ENCODE measurements around the gene LRRIQ3. TPM values are rescaled to one million over a fixed set of nuclear protein-coding genes. Genes with fewer than 3 reads are reported as not detected.

Gene LRRIQ3
- total RNA-seq, 2 donors from 2014 or later, result 0.16 to 0.74 TPM

- no peaks in the 10 kb centered on the region for H3K27me3 ChIP-seq
- H3K9ac ChIP-seq (ENCODE audit: low read depth in 2 of 2, low read length in 2 of 2), result no peak overlapping the region
- H3K27ac ChIP-seq, result no peak overlapping the region
- no peaks in the 10 kb centered on the region for H3K36me3 ChIP-seq
- H3K4me1 ChIP-seq, result no peaks in the 10 kb centered on the region
- intact Hi-C loops (cut with DNase I), result no loop called here
- no peak for TF ChIP-seq CTCF (IDR thresholded peaks at IDR 0.05)
- H3K4me3 ChIP-seq, result no peak overlapping the region
- DNase-seq, result no peak
- no peaks in the 10 kb centered on the region for H3K9me3 ChIP-seq
These were observed 147.6 kb downstream of the LRRIQ3 start for GRCh38 chr1:74050386-74050785.

GRCh38 chr1:74038042-74038441 is 159.9 kb downstream of the LRRIQ3 start:
- Histone ChIP-seq H3K9ac (ENCODE audit: low read depth in 2 of 2, low read length in 2 of 2) (no peak overlapping the region), H3K27me3 (no peaks in the 10 kb centered on the region), H3K36me3 (no peaks in the 10 kb centered on the region), H3K4me1 (no peaks in the 10 kb centered on the region), H3K9me3 (no peaks in the 10 kb centered on the region), H3K4me3 (no peak overlapping the region), H3K27ac (no peak overlapping the region)
- DNase-seq, result no peak
- TF ChIP-seq CTCF (IDR thresholded peaks at IDR 0.05), result no peak
- intact Hi-C loops (cut with DNase I), result no loop called here

GRCh38 chr1:74012583-74012982 is 185.4 kb downstream of the LRRIQ3 start:
- no peak for DNase-seq
- H3K9me3 ChIP-seq, result no peaks in the 10 kb centered on the region
- no peak overlapping the region for H3K9ac ChIP-seq (ENCODE audit: low read depth in 2 of 2, low read length in 2 of 2)
- H3K27ac ChIP-seq, result no peak overlapping the region
- no peaks in the 10 kb centered on the region for H3K4me1 ChIP-seq
- H3K27me3 ChIP-seq, result no peaks in the 10 kb centered on the region
- H3K4me3 ChIP-seq, result no peak overlapping the region
- intact Hi-C loops (cut with DNase I), result no loop called here
- H3K36me3 ChIP-seq, result no peaks in the 10 kb centered on the region
- TF ChIP-seq CTCF (IDR thresholded peaks at IDR 0.05), result no peak

- no peaks in the 10 kb centered on the region for H3K9me3 ChIP-seq
- DNase-seq, result no peak
- no peak for TF ChIP-seq CTCF (IDR thresholded peaks at IDR 0.05)
- H3K27ac ChIP-seq, result no peak overlapping the region
- no peak overlapping the region for H3K4me3 ChIP-seq
- H3K36me3 ChIP-seq, result no peaks in the 10 kb centered on the region
- intact Hi-C loops (cut with DNase I), result no loop called here
- no peaks in the 10 kb centered on the region for H3K27me3 ChIP-seq
- H3K9ac ChIP-seq (ENCODE audit: low read depth in 2 of 2, low read length in 2 of 2), result no peak overlapping the region
- H3K4me1 ChIP-seq, result no peaks in the 10 kb centered on the region
These were observed 186.2 kb downstream of the LRRIQ3 start for GRCh38 chr1:74011736-74012135.

- DNase-seq, result no peak
- intact Hi-C loops (cut with DNase I), result no loop called here
- Histone ChIP-seq H3K27me3 (no peaks in the 10 kb centered on the region), H3K27ac (no peak overlapping the region), H3K36me3 (no peaks in the 10 kb centered on the region), H3K9ac (ENCODE audit: low read depth in 2 of 2, low read length in 2 of 2) (no peak overlapping the region), H3K9me3 (no peaks in the 10 kb centered on the region), H3K4me1 (no peaks in the 10 kb centered on the region), H3K4me3 (no peak overlapping the region)
- TF ChIP-seq CTCF (IDR thresholded peaks at IDR 0.05), result no peak
These were observed 187.8 kb downstream of the LRRIQ3 start for GRCh38 chr1:74010206-74010605.

- intact Hi-C loops (cut with DNase I), result no loop called here
- no peaks in the 10 kb centered on the region for H3K4me1 ChIP-seq
- no peaks in the 10 kb centered on the region for H3K9me3 ChIP-seq
- no peak overlapping the region for H3K9ac ChIP-seq (ENCODE audit: low read depth in 2 of 2, low read length in 2 of 2)
- no peak for TF ChIP-seq CTCF (IDR thresholded peaks at IDR 0.05)
- H3K4me3 ChIP-seq, result no peak overlapping the region
- DNase-seq, result no peak
- no peaks in the 10 kb centered on the region for H3K27me3 ChIP-seq
- H3K36me3 ChIP-seq, result no peaks in the 10 kb centered on the region
- no peak overlapping the region for H3K27ac ChIP-seq
These were observed 192.4 kb downstream of the LRRIQ3 start for GRCh38 chr1:74005533-74005932.
